Measurements from ENCODE around the gene EPHA6.

DNA sequence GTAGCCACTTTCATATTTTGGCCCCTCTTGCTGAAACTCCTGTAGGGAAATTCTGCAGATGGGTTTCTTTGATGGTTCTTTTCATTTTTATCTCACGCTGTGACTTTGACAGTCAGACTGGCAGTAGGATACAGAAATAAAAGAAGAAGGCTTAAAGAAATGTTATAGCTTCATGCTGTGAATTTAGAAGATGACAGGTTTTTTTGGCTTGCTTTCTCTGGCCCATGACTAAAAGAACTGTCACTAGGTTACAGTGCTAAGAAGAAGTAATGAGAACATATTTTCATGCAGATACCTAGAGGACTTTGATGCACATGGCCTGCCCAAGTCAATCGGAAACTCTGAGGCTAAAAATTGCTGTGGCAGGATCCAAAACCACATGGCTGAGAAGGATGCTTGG, 334.5 kb downstream of the EPHA6 start:
- TF ChIP-seq, protein P1, sequence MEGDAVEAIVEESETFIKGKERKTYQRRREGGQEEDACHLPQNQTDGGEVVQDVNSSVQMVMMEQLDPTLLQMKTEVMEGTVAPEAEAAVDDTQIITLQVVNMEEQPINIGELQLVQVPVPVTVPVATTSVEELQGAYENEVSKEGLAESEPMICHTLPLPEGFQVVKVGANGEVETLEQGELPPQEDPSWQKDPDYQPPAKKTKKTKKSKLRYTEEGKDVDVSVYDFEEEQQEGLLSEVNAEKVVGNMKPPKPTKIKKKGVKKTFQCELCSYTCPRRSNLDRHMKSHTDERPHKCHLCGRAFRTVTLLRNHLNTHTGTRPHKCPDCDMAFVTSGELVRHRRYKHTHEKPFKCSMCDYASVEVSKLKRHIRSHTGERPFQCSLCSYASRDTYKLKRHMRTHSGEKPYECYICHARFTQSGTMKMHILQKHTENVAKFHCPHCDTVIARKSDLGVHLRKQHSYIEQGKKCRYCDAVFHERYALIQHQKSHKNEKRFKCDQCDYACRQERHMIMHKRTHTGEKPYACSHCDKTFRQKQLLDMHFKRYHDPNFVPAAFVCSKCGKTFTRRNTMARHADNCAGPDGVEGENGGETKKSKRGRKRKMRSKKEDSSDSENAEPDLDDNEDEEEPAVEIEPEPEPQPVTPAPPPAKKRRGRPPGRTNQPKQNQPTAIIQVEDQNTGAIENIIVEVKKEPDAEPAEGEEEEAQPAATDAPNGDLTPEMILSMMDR (IDR thresholded peaks at IDR 0.05) = no peak
- no peak for TF ChIP-seq EZH2 (IDR thresholded peaks at IDR 0.05; ENCODE audit: borderline replicate concordance, insufficient read depth, low read depth, low read length, poor library complexity, severe bottlenecking)

All from B cell (primary cell).